HG03354 (cell line): ENCODE data around the gene IQCF5.
"Not testable (repeated sequence)": the region's sequence is repeated elsewhere in the genome, so short reads cannot be mapped to it uniquely, and the experiment has no call there.

ENCODE experiments used
- ATAC-seq: cut with Tn5 transposase; IDR thresholded peaks from one replicate; pipeline ENCODE4 v1.9.1; 2021; ENCODE audit warnings: mild to moderate bottlenecking; ENCODE audit not compliant: unreplicated experiment, poor library complexity, severe bottlenecking

Gene IQCF5

GRCh38 chr3:51873253-51873766 is 2.1 kb downstream of the IQCF5 start:
- no peak for ATAC-seq

GRCh38 chr3:51869304-51869703 is 6.1 kb downstream of the IQCF5 start:
- no peak for ATAC-seq

GRCh38 chr3:51868896-51869295 is 6.5 kb downstream of the IQCF5 start:
- ATAC-seq, result not testable (repeated sequence)

- ATAC-seq, result no peak
These were observed 12.5 kb downstream of the IQCF5 start for GRCh38 chr3:51862886-51863285.

GRCh38 chr3:51860703-51861665 is 14.4 kb downstream of the IQCF5 start, which contains the start of gene IQCF2:
Gene IQCF2, plus strand, starts transcription at chr3:51861615. Its CDS starts 52 bp downstream, at chr3:51861667.
- peak; percentile 62 for ATAC-seq

GRCh38 chr3:51855411-51855810 is 20.0 kb downstream of the IQCF5 start:
- ATAC-seq, result not testable (repeated sequence)

GRCh38 chr3:51845129-51845528 is 30.3 kb downstream of the IQCF5 start:
- ATAC-seq, result no peak

GRCh38 chr3:51836606-51837005 is 38.8 kb downstream of the IQCF5 start:
- ATAC-seq, result no peak

GRCh38 chr3:51830836-51831385 is 44.5 kb downstream of the IQCF5 start:
- ATAC-seq, result no peak

- no peak for ATAC-seq
These were observed 45.1 kb downstream of the IQCF5 start for GRCh38 chr3:51830345-51830744.

- no peak for ATAC-seq
These were observed 47.1 kb downstream of the IQCF5 start for GRCh38 chr3:51828297-51828696.
